ENCODE results near the gene LCE1D.

Gene LCE1D

GRCh38 chr1:152823294-152823693 lies 26.8 kb downstream of the LCE1D start:
- no peak for FAIRE-seq

- FAIRE-seq = no peak
Observed at GRCh38 chr1:152824964-152825363, 28.4 kb downstream of the LCE1D start.

GRCh38 chr1:152827173-152827572 lies 30.7 kb downstream of the LCE1D start, which contains the start of gene LCE1A:
LCE1A (plus strand) TSS chr1:152827473; CDS start chr1:152827473, 0 bp downstream.
- no peak for FAIRE-seq

- FAIRE-seq = no peak
Observed at GRCh38 chr1:152836870-152837269, 40.3 kb downstream of the LCE1D start.

- FAIRE-seq = no peak
Observed at GRCh38 chr1:152842556-152842955, 46.0 kb downstream of the LCE1D start, which contains the start of gene LCE6A. LCE6A (plus strand) TSS chr1:152842856; CDS start chr1:152843521, 665 bp downstream.

Data from islet of Langerhans (tissue), 1 donor.